Fibroblast of pulmonary artery (primary cell): ENCODE results near the gene PRDM16.

Experiments
- DNase-seq: peaks from one replicate; pipeline ENCODE4 v3.0.0-alpha.2; 2010; ENCODE audit warnings: low read depth
- H3K4me3 ChIP-seq: replicated peaks from 2 replicates; pipeline ENCODE4 v1.5.1; 2011; ENCODE audit warnings: low read depth, mild to moderate bottlenecking, control low read depth, low read length, moderate library complexity
- TF ChIP-seq, protein P1 (sequence below): IDR thresholded peaks from 2 replicates; pipeline ENCODE4 v1.5.1; 2011; ENCODE audit warnings: mild to moderate bottlenecking, control low read depth, low read length, inconsistent platforms; ENCODE audit errors: missing control alignments

PRDM16 gene

DNA sequence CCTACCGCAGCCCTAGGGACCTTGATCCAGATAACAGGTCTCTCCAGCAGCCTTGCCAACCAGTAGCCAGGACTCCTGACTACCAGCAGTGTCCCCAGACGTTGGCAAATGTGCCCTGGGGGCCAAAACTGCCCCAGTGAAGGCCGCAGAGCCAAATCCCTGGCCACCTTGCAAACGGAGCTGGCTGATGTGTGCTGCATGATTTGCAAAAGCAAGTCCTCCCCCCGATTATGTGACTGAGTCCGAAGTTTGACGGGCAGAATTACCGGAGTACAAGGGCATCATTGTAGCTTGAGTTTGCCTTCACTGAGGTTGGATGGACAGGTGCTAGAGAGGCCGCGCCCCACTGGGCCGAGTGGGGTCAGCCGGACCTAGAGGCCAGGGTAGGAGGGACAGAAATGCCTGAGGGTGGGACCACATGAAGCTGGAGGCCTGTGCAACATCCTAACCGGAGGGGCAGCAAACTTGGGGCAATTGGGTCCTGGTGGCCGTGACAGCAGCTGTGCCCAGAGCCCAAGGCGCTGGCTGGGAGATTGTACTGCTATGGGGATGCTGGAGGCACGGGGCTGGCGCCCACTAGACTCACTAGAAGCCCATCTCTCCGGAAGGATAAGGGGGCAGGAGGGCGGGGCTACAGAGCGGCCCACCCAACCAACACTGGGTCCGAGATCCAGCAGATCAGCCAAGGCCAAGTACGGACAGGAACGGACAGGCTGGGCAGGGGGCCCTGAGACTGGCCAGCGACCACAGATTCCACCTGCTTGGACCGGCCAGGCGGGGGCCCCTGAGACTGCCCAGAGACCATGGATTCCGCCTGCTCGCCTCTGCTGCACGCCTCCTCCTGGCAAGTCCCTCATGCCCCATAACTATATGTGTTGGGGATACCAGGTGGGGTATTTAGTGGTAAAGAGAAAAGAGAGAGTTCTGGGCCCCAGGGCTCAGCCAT is 388.2 kb downstream of the PRDM16 start:
- no peak overlapping the region for H3K4me3 ChIP-seq
- TF ChIP-seq, protein P1, sequence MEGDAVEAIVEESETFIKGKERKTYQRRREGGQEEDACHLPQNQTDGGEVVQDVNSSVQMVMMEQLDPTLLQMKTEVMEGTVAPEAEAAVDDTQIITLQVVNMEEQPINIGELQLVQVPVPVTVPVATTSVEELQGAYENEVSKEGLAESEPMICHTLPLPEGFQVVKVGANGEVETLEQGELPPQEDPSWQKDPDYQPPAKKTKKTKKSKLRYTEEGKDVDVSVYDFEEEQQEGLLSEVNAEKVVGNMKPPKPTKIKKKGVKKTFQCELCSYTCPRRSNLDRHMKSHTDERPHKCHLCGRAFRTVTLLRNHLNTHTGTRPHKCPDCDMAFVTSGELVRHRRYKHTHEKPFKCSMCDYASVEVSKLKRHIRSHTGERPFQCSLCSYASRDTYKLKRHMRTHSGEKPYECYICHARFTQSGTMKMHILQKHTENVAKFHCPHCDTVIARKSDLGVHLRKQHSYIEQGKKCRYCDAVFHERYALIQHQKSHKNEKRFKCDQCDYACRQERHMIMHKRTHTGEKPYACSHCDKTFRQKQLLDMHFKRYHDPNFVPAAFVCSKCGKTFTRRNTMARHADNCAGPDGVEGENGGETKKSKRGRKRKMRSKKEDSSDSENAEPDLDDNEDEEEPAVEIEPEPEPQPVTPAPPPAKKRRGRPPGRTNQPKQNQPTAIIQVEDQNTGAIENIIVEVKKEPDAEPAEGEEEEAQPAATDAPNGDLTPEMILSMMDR: no peak
- no peak for DNase-seq

GRCh38 chr1:3457910-3458883 is 389.2 kb downstream of the PRDM16 start:
- DNase-seq: no peak
- no peak overlapping the region for H3K4me3 ChIP-seq
- TF ChIP-seq, protein P1: no peak

DNA sequence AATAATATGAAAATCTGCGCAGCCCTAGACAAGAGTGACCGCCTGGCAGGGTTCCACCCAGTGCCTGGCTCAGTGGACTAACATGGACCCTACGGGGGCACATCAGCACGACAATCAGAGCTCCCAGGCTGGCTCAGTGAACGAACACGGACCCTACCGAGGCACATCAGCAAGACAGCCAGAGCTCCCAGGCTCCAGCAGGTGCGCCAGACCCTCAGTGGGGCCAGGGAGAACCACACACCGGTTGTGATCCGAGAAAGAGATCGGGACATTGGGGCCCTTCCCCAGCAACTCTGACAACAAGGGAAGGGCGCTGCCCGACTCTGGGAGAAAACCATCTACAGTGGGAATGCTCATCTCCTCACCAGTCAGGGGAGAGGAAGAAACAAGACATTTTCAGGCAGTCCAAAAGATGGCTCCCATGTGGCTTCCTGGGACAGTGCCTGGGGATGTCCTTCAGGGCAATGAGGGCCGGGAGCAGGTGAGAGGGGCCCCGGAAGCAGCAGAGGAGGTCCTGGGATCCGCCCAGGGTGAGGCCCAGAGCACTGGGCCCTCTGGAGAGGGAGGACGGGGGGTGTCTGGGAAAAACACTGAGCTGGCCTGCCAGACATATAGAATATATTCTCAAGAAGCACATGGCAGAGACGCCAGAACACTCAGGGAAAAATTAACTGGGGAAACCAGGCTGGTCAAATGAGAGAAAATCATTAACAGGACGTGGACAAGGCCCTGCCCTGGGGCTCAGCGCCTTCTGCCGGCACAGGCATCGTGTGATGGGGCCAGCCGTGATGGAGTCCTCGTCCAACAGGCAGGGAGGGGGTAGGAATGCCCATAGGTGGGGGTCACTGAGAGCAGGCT is 390.3 kb downstream of the PRDM16 start:
- DNase-seq: no peak
- H3K4me3 ChIP-seq: no peak overlapping the region
- TF ChIP-seq, protein P1: no peak

GRCh38 chr1:3459940-3460671 is 391.1 kb downstream of the PRDM16 start:
- TF ChIP-seq, protein P1: no peak
- DNase-seq: no peak
- no peak overlapping the region for H3K4me3 ChIP-seq

GRCh38 chr1:3460672-3461131 is 391.7 kb downstream of the PRDM16 start:
- no peak overlapping the region for H3K4me3 ChIP-seq
- TF ChIP-seq, protein P1: no peak

More at GRCh38 chr1:3460672-3461131, 391.7 kb downstream of the PRDM16 start:
- peak; percentile 22 for DNase-seq
